Measurements from ENCODE around the gene ADM5. TPM values are rescaled to one million over a fixed set of nuclear protein-coding genes. Genes with fewer than 3 reads are reported as not detected.
A peak's percentile ranks its signal among the peaks of the same experiment; 100 is the strongest.

The ADM5 gene
- total and polyA plus RNA-seq, 10 of the 15 experiments (the other 5 are each of a cell fraction or from before 2014, with no cell fraction given), result 0.05 to 6.0 (median 1.2) TPM; not detected in 1

DNA sequence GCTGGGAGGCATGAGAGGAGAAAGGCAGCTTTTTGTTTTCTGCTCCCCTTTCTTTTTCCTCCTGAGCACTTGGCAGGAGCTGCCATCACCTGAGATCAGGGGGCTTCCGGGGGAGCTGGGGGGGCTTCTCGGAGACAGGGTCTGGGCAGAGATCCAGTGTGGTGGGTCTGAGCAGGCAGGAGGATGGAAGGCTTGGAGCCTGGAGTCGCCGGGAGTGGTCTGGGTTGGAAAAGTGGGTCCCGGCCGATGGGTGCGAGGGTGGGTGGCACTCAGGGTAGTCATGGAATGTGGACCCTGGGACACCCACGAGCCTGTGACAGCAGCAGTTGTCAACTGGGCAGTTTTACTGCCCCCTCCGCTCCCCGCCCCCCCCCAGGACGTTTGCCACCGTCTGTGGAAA, 2.2 kb upstream of the ADM5 start:
- SMC1A ChIA-PET (ENCODE audit: uncharacterized antibody, unreplicated experiment), result no interaction called here
- peaks cover 6% of the 10 kb centered on the region; the same call in 1 of the 2 replicates for H4K20me1 ChIP-seq (ENCODE audit: control insufficient read depth, insufficient read depth)

DNA sequence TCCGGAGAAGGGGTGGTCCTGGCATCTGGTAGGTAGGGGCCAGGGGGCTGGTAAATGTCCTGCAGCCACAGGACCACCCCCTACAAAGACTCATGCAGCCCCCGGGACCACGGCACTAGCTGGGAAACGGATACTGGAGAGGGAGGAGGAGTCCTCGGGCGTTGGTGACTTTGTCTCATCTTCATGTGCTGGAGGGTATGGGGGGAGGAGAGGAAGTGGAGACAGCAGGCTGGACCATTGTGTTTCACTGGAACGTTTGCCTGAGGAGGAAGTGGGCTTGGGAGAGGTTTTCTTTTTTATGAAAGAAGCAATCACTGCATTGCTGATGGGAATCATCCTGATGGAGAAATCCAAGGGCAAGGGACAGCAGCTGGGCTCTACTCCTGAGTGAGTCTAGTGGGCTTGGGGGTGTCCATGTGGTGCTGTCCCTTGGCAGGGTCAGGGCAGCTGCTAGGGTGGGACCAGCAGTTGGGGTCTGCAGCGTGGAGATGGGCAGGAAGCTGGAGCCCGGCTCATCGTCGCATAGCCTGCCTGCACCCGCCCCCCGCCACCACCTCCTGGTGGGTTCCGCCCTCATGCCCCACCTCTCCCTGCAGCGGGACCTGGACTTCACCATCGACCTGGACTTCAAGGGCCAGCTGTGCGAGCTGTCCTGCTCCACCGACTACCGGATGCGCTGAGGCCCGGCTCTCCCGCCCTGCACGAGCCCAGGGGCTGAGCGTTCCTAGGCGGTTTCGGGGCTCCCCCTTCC, 1.7 kb upstream of the ADM5 start:
- no peak overlapping the region for H3K4me3 ChIP-seq
- peak; percentile 58 for TF ChIP-seq POLR2A (IDR thresholded peaks at IDR 0.05; ENCODE audit: low read depth, low read length)
- TF ChIP-seq POLR2AphosphoS5 (IDR thresholded peaks at IDR 0.05; ENCODE audit: low read length), result peak; percentile 59; the same call in 1 of the 2 replicates
- TF ChIP-seq SMARCA5 (IDR thresholded peaks at IDR 0.05), result no peak
- TF ChIP-seq RB1 (IDR thresholded peaks at IDR 0.05; ENCODE audit: borderline replicate concordance), result no peak
- 0 out of 2 replicates have a peak, but pooled peaks have one; percentile 6 for TF ChIP-seq ATF2 (IDR thresholded peaks at IDR 0.05; ENCODE audit: low read length)
- no peak for TF ChIP-seq POLR2AphosphoS2 (IDR thresholded peaks at IDR 0.05; ENCODE audit: low read depth, low read length)
- no peak for DNase-seq (ENCODE audit: low read depth, low spot score)
- H3K9ac ChIP-seq (ENCODE audit: control insufficient read depth, insufficient read depth, low read length), result no peak overlapping the region
- H3K27me3 ChIP-seq (replicated peaks in 1 of 2; ENCODE audit: control insufficient read depth in 2 of 2, insufficient read depth in 2 of 2, low read length in 1 of 2), result no peaks in the 10 kb centered on the region; a peak in 1 of 4 replicates
- intact Hi-C loops (cut with micrococcal nuclease; ENCODE audit: unreplicated experiment) (no loop called here), in situ Hi-C loops (cut with MboI) (no loop called here)
- H3K79me2 ChIP-seq (ENCODE audit: control insufficient read depth, insufficient read depth, low read length), result peaks cover 2% of the 10 kb centered on the region
- FAIRE-seq, result no peak
- peaks cover 8% of the 10 kb centered on the region for H3K4me1 ChIP-seq (ENCODE audit: control insufficient read depth, insufficient read depth, low read length)
- ChIA-PET RAD21 (ENCODE audit: unreplicated experiment) (no interaction called here), CTCF (interaction anchor here (0.6 kb wide), 2 partner anchors 119 to 123 kb away, joined by 3 to 5 read pairs; no protein-coding TSS in a partner anchor), SMC1A (ENCODE audit: uncharacterized antibody, unreplicated experiment) (no interaction called here), POLR2A (no interaction called here)
- no peak overlapping the region for H3K27ac ChIP-seq (ENCODE audit: control insufficient read depth, insufficient read depth)
- TSS peak; percentile 53 for BruUV-seq (replicated peaks)
- H3K36me3 ChIP-seq (ENCODE audit: control insufficient read depth in 2 of 2, insufficient read depth in 2 of 2, low read length in 1 of 2), result peaks cover 16 to 39% of the 10 kb centered on the region in 2 experiments; a peak in 3 of 4 replicates
- no peak overlapping the region for H2AFZ ChIP-seq (ENCODE audit: control insufficient read depth, low read depth, low read length)
- no peak overlapping the region for H3K4me2 ChIP-seq (ENCODE audit: control insufficient read depth, insufficient read depth)
- ATAC-seq, result no peak
- 61% methylated on average over 25 of the region's 26 CpGs for WGBS (ENCODE audit: insufficient coverage, insufficient replicate concordance, low lambda C conversion rate, missing lambda C conversion rate)
- no peaks in the 10 kb centered on the region; the same call in 2 of the 3 replicates for H3K9me3 ChIP-seq (replicated peaks; ENCODE audit: control insufficient read depth, insufficient read depth, low read length)
- peaks cover 4% of the 10 kb centered on the region; the same call in 1 of the 2 replicates for H4K20me1 ChIP-seq (ENCODE audit: control insufficient read depth, insufficient read depth)

More for the DNA sequence above, 2.2 kb upstream of the ADM5 start:
- FAIRE-seq, result no peak
- POLR2A ChIA-PET, result no interaction called here
- RAD21 ChIA-PET (ENCODE audit: unreplicated experiment), result no interaction called here
- no peak overlapping the region for H2AFZ ChIP-seq (ENCODE audit: control insufficient read depth, low read depth, low read length)
- H3K4me3 ChIP-seq, result no peak overlapping the region
- H3K9ac ChIP-seq (ENCODE audit: control insufficient read depth, insufficient read depth, low read length), result no peak overlapping the region
- H3K27me3 ChIP-seq (replicated peaks in 1 of 2; ENCODE audit: control insufficient read depth in 2 of 2, insufficient read depth in 2 of 2, low read length in 1 of 2), result no peaks in the 10 kb centered on the region; a peak in 1 of 4 replicates
- no TSS peak for BruUV-seq (replicated peaks)
- in situ Hi-C loops (cut with MboI), result no loop called here
- no peaks in the 10 kb centered on the region; the same call in 2 of the 3 replicates for H3K9me3 ChIP-seq (replicated peaks; ENCODE audit: control insufficient read depth, insufficient read depth, low read length)
- H3K79me2 ChIP-seq (ENCODE audit: control insufficient read depth, insufficient read depth, low read length), result peaks cover 2% of the 10 kb centered on the region
- whole genome bisulfite sequencing (ENCODE audit: insufficient coverage, insufficient replicate concordance, low lambda C conversion rate, missing lambda C conversion rate), result 86% methylated on average over 11 of the region's 12 CpGs
- H3K36me3 ChIP-seq (ENCODE audit: control insufficient read depth in 2 of 2, insufficient read depth in 2 of 2, low read length in 1 of 2), result peaks cover 20 to 40% of the 10 kb centered on the region in 2 experiments
- no peak for ATAC-seq
- CTCF ChIA-PET, result interaction anchor here (0.6 kb wide), 1 partner anchor 123 kb away, joined by 5 read pairs; no protein-coding TSS in a partner anchor
- H3K4me1 ChIP-seq (ENCODE audit: control insufficient read depth, insufficient read depth, low read length), result peaks cover 10% of the 10 kb centered on the region
- intact Hi-C loops (cut with micrococcal nuclease; ENCODE audit: unreplicated experiment), result no loop called here
- no peak for DNase-seq (ENCODE audit: low read depth, low spot score)
- TF ChIP-seq SUPT20H (IDR thresholded peaks at IDR 0.05; ENCODE audit: borderline replicate concordance, control insufficient read depth, low read depth, low read length) (no peak), POLR2AphosphoS5 (IDR thresholded peaks at IDR 0.05; ENCODE audit: low read length) (0 out of 2 replicates have a peak, but pooled peaks have one; percentile 2)
- H3K4me2 ChIP-seq (ENCODE audit: control insufficient read depth, insufficient read depth), result no peak overlapping the region
- H3K27ac ChIP-seq (ENCODE audit: control insufficient read depth, insufficient read depth), result no peak overlapping the region
